22Rv1 (cell line): ENCODE measurements around the gene CLTA.

Experiments used
- CTCF ChIP-seq: fragments of 450-650 bp; IDR thresholded peaks from 2 replicates; pipeline ENCODE4 v1.5.1; 2017; ENCODE audit warnings: mild to moderate bottlenecking
- ZFX ChIP-seq: fragments of 450-650 bp; IDR thresholded peaks from 2 replicates; pipeline ENCODE4 v1.6.1; 2017; ENCODE audit warnings: antibody characterized with exemption, borderline replicate concordance

DNA sequence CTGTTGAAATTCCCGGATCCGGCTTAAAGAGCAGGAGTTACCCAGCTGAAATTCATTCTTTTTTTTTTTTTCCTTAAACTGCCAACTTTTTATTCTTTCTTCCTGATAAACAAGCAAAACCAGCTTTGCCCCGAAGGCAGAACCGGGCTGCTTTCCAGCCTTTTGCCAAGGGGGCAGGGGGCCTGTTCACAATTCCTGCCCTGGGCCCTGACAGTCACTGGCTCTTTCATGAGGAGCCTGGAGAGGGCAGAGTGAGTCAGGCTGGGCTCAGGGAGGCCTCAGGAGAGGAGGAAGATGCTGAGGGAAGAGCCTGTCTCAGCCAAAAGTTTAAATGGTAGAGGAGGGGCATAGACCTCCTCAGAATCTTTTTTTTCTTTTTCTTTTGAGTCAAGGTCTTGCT is 49.4 kb upstream of the CLTA start:
- peak; percentile 17 for TF ChIP-seq CTCF
- no peak for TF ChIP-seq ZFX
